T-helper 1 cell treated with Interleukin-12 subunit alpha and Interleukin-12 subunit beta and Interleukin-4 antibody, amounts not matched to agents 30 μg/mL and 1 μg/mL, for 36 hours (primary cell): ENCODE data around the gene UBE2D3.
"Not testable (repeated sequence)": the region's sequence is repeated elsewhere in the genome, so short reads cannot be mapped to it uniquely, and the experiment has no call there.

ENCODE experiments used
- H3K27ac Mint-ChIP-seq: one replicate; pipeline ENCODE4 v1.8.0; 2021; ENCODE audit warnings: mild to moderate bottlenecking, mixed read lengths
- H3K27me3 Mint-ChIP-seq: one replicate; pipeline ENCODE4 v1.8.0; 2021; ENCODE audit warnings: low read depth, mixed read lengths
- H3K36me3 Mint-ChIP-seq: one replicate; pipeline ENCODE4 v1.8.0; 2021; ENCODE audit warnings: low read depth, mixed read lengths
- H3K4me1 Mint-ChIP-seq: one replicate; pipeline ENCODE4 v1.8.0; 2021; ENCODE audit warnings: low read depth, mixed read lengths
- H3K4me3 Mint-ChIP-seq: one replicate; pipeline ENCODE4 v1.8.0; 2021; ENCODE audit warnings: mild to moderate bottlenecking, moderate library complexity, mixed read lengths
- H3K9me3 Mint-ChIP-seq: one replicate; pipeline ENCODE4 v1.8.0; 2021; ENCODE audit warnings: mixed read lengths

Gene UBE2D3

GRCh38 chr4:102823897-102824296, 3.5 kb downstream of the UBE2D3 start:
- H3K4me1 Mint-ChIP-seq: peaks cover 44% of the 10 kb centered on the region
- H3K9me3 Mint-ChIP-seq: no peaks in the 10 kb centered on the region
- H3K27me3 Mint-ChIP-seq: no peaks in the 10 kb centered on the region
- H3K27ac Mint-ChIP-seq: peak overlapping the region; percentile 23
- peak overlapping the region; percentile 79 for H3K4me3 Mint-ChIP-seq
- H3K36me3 Mint-ChIP-seq: peaks cover 30% of the 10 kb centered on the region

GRCh38 chr4:102823464-102823863, 3.9 kb downstream of the UBE2D3 start:
- Mint-ChIP-seq H3K27me3 (no peaks in the 10 kb centered on the region), H3K27ac (peak overlapping the region; percentile 23)

GRCh38 chr4:102819588-102820365, 7.6 kb downstream of the UBE2D3 start:
- peak overlapping the region; percentile 83 for H3K27ac Mint-ChIP-seq

More at GRCh38 chr4:102823464-102823863, 3.9 kb downstream of the UBE2D3 start:
- Mint-ChIP-seq H3K4me3 (peak overlapping the region; percentile 79), H3K36me3 (peaks cover 35% of the 10 kb centered on the region), H3K9me3 (no peaks in the 10 kb centered on the region), H3K4me1 (peaks cover 45% of the 10 kb centered on the region)

GRCh38 chr4:102819100-102819499, 8.3 kb downstream of the UBE2D3 start:
- peak overlapping the region; percentile 16 for H3K4me3 Mint-ChIP-seq
- peaks cover 68% of the 10 kb centered on the region for H3K4me1 Mint-ChIP-seq
- peaks cover 57% of the 10 kb centered on the region for H3K36me3 Mint-ChIP-seq
- H3K9me3 Mint-ChIP-seq, H3K27me3 Mint-ChIP-seq: not testable (repeated sequence)
- peak overlapping the region; percentile 55 for H3K27ac Mint-ChIP-seq

More at GRCh38 chr4:102819588-102820365, 7.6 kb downstream of the UBE2D3 start:
- no peaks in the 10 kb centered on the region for H3K9me3 Mint-ChIP-seq
- H3K4me1 Mint-ChIP-seq: peaks cover 69% of the 10 kb centered on the region
- peak overlapping the region; percentile 74 for H3K4me3 Mint-ChIP-seq
- H3K36me3 Mint-ChIP-seq: peaks cover 57% of the 10 kb centered on the region
- no peaks in the 10 kb centered on the region for H3K27me3 Mint-ChIP-seq

- Mint-ChIP-seq H3K4me1 (peaks cover 67% of the 10 kb centered on the region), H3K27me3 (no peaks in the 10 kb centered on the region), H3K36me3 (peaks cover 53% of the 10 kb centered on the region), H3K4me3 (peak overlapping the region; percentile 5), H3K27ac (peak overlapping the region; percentile 32), H3K9me3 (no peaks in the 10 kb centered on the region)
These were observed 9.6 kb downstream of the UBE2D3 start for GRCh38 chr4:102817613-102818268.

- Mint-ChIP-seq H3K27me3 (no peaks in the 10 kb centered on the region), H3K36me3 (peaks cover 49% of the 10 kb centered on the region), H3K9me3 (no peaks in the 10 kb centered on the region), H3K27ac (peak overlapping the region; percentile 28), H3K4me3 (peak overlapping the region; percentile 44), H3K4me1 (peaks cover 63% of the 10 kb centered on the region)
These were observed 10.2 kb downstream of the UBE2D3 start for GRCh38 chr4:102817021-102817605.

GRCh38 chr4:102815981-102816380, 11.4 kb downstream of the UBE2D3 start:
- Mint-ChIP-seq H3K27me3 (no peaks in the 10 kb centered on the region), H3K4me3 (no peak overlapping the region), H3K4me1 (peaks cover 70% of the 10 kb centered on the region), H3K27ac (peak overlapping the region; percentile 3), H3K36me3 (peaks cover 46% of the 10 kb centered on the region), H3K9me3 (no peaks in the 10 kb centered on the region)

GRCh38 chr4:102809691-102810090, 17.7 kb downstream of the UBE2D3 start:
- H3K36me3 Mint-ChIP-seq: peaks cover 37% of the 10 kb centered on the region
- H3K4me3 Mint-ChIP-seq: no peak overlapping the region
- peaks cover 53% of the 10 kb centered on the region for H3K4me1 Mint-ChIP-seq
- no peaks in the 10 kb centered on the region for H3K9me3 Mint-ChIP-seq
- H3K27me3 Mint-ChIP-seq: no peaks in the 10 kb centered on the region
- peak overlapping the region; percentile 10 for H3K27ac Mint-ChIP-seq

- peaks cover 50% of the 10 kb centered on the region for H3K4me1 Mint-ChIP-seq
- peak overlapping the region; percentile 15 for H3K4me3 Mint-ChIP-seq
- peaks cover 37% of the 10 kb centered on the region for H3K36me3 Mint-ChIP-seq
- H3K9me3 Mint-ChIP-seq: no peaks in the 10 kb centered on the region
- no peaks in the 10 kb centered on the region for H3K27me3 Mint-ChIP-seq
- H3K27ac Mint-ChIP-seq: peak overlapping the region; percentile 31
These were observed 18.2 kb downstream of the UBE2D3 start for GRCh38 chr4:102809190-102809589.

- Mint-ChIP-seq H3K27ac (no peak overlapping the region), H3K36me3 (peaks cover 35% of the 10 kb centered on the region), H3K4me1 (peaks cover 44% of the 10 kb centered on the region), H3K27me3 (no peaks in the 10 kb centered on the region), H3K4me3 (no peak overlapping the region), H3K9me3 (no peaks in the 10 kb centered on the region)
These were observed 19.3 kb downstream of the UBE2D3 start for GRCh38 chr4:102808009-102808408.

GRCh38 chr4:102807345-102807744, 20.0 kb downstream of the UBE2D3 start:
- Mint-ChIP-seq H3K36me3 (peaks cover 41% of the 10 kb centered on the region), H3K27me3 (no peaks in the 10 kb centered on the region), H3K4me1 (peaks cover 47% of the 10 kb centered on the region), H3K27ac (no peak overlapping the region), H3K9me3 (no peaks in the 10 kb centered on the region), H3K4me3 (no peak overlapping the region)

- no peak overlapping the region for H3K4me3 Mint-ChIP-seq
- no peaks in the 10 kb centered on the region for H3K27me3 Mint-ChIP-seq
- peaks cover 52% of the 10 kb centered on the region for H3K36me3 Mint-ChIP-seq
- no peak overlapping the region for H3K27ac Mint-ChIP-seq
- no peaks in the 10 kb centered on the region for H3K9me3 Mint-ChIP-seq
- peaks cover 14% of the 10 kb centered on the region for H3K4me1 Mint-ChIP-seq
These were observed 27.5 kb downstream of the UBE2D3 start for GRCh38 chr4:102799816-102800215.

GRCh38 chr4:102794999-102795398, 32.4 kb downstream of the UBE2D3 start:
- H3K27me3 Mint-ChIP-seq: no peaks in the 10 kb centered on the region
- no peaks in the 10 kb centered on the region for H3K9me3 Mint-ChIP-seq
- peaks cover 61% of the 10 kb centered on the region for H3K36me3 Mint-ChIP-seq
- peaks cover 10% of the 10 kb centered on the region for H3K4me1 Mint-ChIP-seq
- no peak overlapping the region for H3K27ac Mint-ChIP-seq
- no peak overlapping the region for H3K4me3 Mint-ChIP-seq

- Mint-ChIP-seq H3K27me3 (no peaks in the 10 kb centered on the region), H3K4me3 (no peak overlapping the region), H3K4me1 (peaks cover 9% of the 10 kb centered on the region), H3K36me3 (peaks cover 50% of the 10 kb centered on the region), H3K27ac (no peak overlapping the region), H3K9me3 (no peaks in the 10 kb centered on the region)
These were observed 34.9 kb downstream of the UBE2D3 start for GRCh38 chr4:102792361-102792936.
